ENCODE data around the gene ZNF511.
A peak's percentile ranks its signal among the peaks of the same experiment; 100 is the strongest.

Gene ZNF511

GRCh38 chr10:133327651-133328357 is 19.1 kb downstream of the ZNF511 start:
- peaks cover 9% of the 10 kb centered on the region for H3K36me3 Mint-ChIP-seq (ENCODE audit: low read depth)
- no peak overlapping the region for H3K27ac Mint-ChIP-seq
- peaks cover 26% of the 10 kb centered on the region for H3K9me3 Mint-ChIP-seq
- no peak overlapping the region for H3K4me3 Mint-ChIP-seq
- H3K4me1 Mint-ChIP-seq = peaks cover 15% of the 10 kb centered on the region
- TF ChIP-seq CTCF (IDR thresholded peaks at IDR 0.05) = no peak
- DNase-seq = no peak
- peaks cover 59% of the 10 kb centered on the region for H3K27me3 Mint-ChIP-seq (ENCODE audit: low read depth, poor library complexity)

GRCh38 chr10:133328358-133329343 is 19.9 kb downstream of the ZNF511 start:
- H3K27ac Mint-ChIP-seq = no peak overlapping the region

GRCh38 chr10:133329491-133330202 is 20.9 kb downstream of the ZNF511 start:
- peaks cover 9% of the 10 kb centered on the region for H3K36me3 Mint-ChIP-seq (ENCODE audit: low read depth)
- peaks cover 57% of the 10 kb centered on the region for H3K27me3 Mint-ChIP-seq (ENCODE audit: low read depth, poor library complexity)
- peak; percentile 94 for DNase-seq
- H3K4me1 Mint-ChIP-seq = peaks cover 15% of the 10 kb centered on the region
- no peak overlapping the region for H3K27ac Mint-ChIP-seq
- H3K4me3 Mint-ChIP-seq = no peak overlapping the region
- peaks cover 39% of the 10 kb centered on the region for H3K9me3 Mint-ChIP-seq
- peak; percentile 99 for TF ChIP-seq CTCF (IDR thresholded peaks at IDR 0.05)

More at GRCh38 chr10:133328358-133329343, 19.9 kb downstream of the ZNF511 start:
- no peak overlapping the region for H3K4me3 Mint-ChIP-seq
- H3K4me1 Mint-ChIP-seq = peaks cover 15% of the 10 kb centered on the region
- H3K36me3 Mint-ChIP-seq (ENCODE audit: low read depth) = peaks cover 9% of the 10 kb centered on the region
- peaks cover 59% of the 10 kb centered on the region for H3K27me3 Mint-ChIP-seq (ENCODE audit: low read depth, poor library complexity)
- no peak for DNase-seq
- no peak for TF ChIP-seq CTCF (IDR thresholded peaks at IDR 0.05)
- peaks cover 33% of the 10 kb centered on the region for H3K9me3 Mint-ChIP-seq

- peaks cover 39% of the 10 kb centered on the region for H3K9me3 Mint-ChIP-seq
- H3K27me3 Mint-ChIP-seq (ENCODE audit: low read depth, poor library complexity) = peaks cover 23% of the 10 kb centered on the region
- H3K27ac Mint-ChIP-seq = no peak overlapping the region
- TF ChIP-seq CTCF (IDR thresholded peaks at IDR 0.05) = no peak
- no peak for DNase-seq
- H3K4me1 Mint-ChIP-seq = no peaks in the 10 kb centered on the region
- peaks cover 9% of the 10 kb centered on the region for H3K36me3 Mint-ChIP-seq (ENCODE audit: low read depth)
- H3K4me3 Mint-ChIP-seq = peak overlapping the region; percentile 11
These were observed 24.4 kb downstream of the ZNF511 start for GRCh38 chr10:133332936-133333699.

- no peak for DNase-seq
- Mint-ChIP-seq H3K4me1 (no peaks in the 10 kb centered on the region), H3K27ac (no peak overlapping the region), H3K36me3 (ENCODE audit: low read depth) (peaks cover 9% of the 10 kb centered on the region), H3K9me3 (peaks cover 39% of the 10 kb centered on the region), H3K27me3 (ENCODE audit: low read depth, poor library complexity) (peaks cover 7% of the 10 kb centered on the region), H3K4me3 (peak overlapping the region; percentile 76)
- TF ChIP-seq CTCF (IDR thresholded peaks at IDR 0.05) = no peak
These were observed 26.0 kb downstream of the ZNF511 start for GRCh38 chr10:133334503-133335245.

All from nephron progenitor cell (in vitro differentiated cells).